CD14-positive monocyte (primary cell): ENCODE results near the gene UGGT2. TPM values are rescaled to one million over a fixed set of nuclear protein-coding genes. Genes with fewer than 3 reads are reported as not detected.

Source experiments
- DNase-seq, 3 donors: peaks; one replicate each; pipeline ENCODE4 v3.0.0-alpha.2; 2011 to 2022
- H2AFZ ChIP-seq: 2 replicates; pipeline ENCODE4 v1.6.0; 2012; ENCODE audit warnings: mild to moderate bottlenecking, low read depth, low read length, inconsistent platforms; ENCODE audit not compliant: insufficient read depth, poor library complexity, severe bottlenecking
- H3K27ac ChIP-seq, 2 donors: 1 replicate in 1 of 2; 2 replicates in 1 of 2; pipeline ENCODE4 v1.5.1; 2012 to 2013; ENCODE audit warnings: low read length in 2 of 2, control low read depth in 1 of 2, inconsistent platforms in 1 of 2, low read depth in 1 of 2, mild to moderate bottlenecking in 1 of 2
- H3K27me3 ChIP-seq, 2 donors: one replicate each; pipeline versions ENCODE4 v1.6.0 to v1.6.1; 2011 to 2013; ENCODE audit warnings: low read length in 2 of 2; ENCODE audit not compliant: control insufficient read depth in 2 of 2, insufficient read depth in 2 of 2
- H3K36me3 ChIP-seq, 2 donors: replicated peaks in 1 of 2; 1 replicate in 1 of 2; 2 replicates in 1 of 2; pipeline versions ENCODE4 v1.5.1 to v1.6.1; 2012 to 2013; ENCODE audit warnings: low read length in 2 of 2, control low read depth in 1 of 2, inconsistent platforms in 1 of 2, mild to moderate bottlenecking in 1 of 2; ENCODE audit not compliant: insufficient read depth in 2 of 2, control insufficient read depth in 1 of 2
- H3K4me1 ChIP-seq, 2 donors: 1 replicate in 1 of 2; 2 replicates in 1 of 2; pipeline versions ENCODE4 v1.5.1 to v1.6.1; 2012 to 2013; ENCODE audit warnings: low read length in 2 of 2, control low read depth in 1 of 2, inconsistent platforms in 1 of 2, mild to moderate bottlenecking in 1 of 2, moderate library complexity in 1 of 2; ENCODE audit not compliant: insufficient read depth in 2 of 2, control insufficient read depth in 1 of 2
- H3K4me2 ChIP-seq: replicated peaks from 2 replicates; pipeline ENCODE3; 2012; ENCODE audit warnings: low read length, moderate library complexity, mild to moderate bottlenecking; ENCODE audit not compliant: poor library complexity, severe bottlenecking; ENCODE audit errors: extremely low read depth
- H3K4me3 ChIP-seq, 3 experiments: fragments of 200-600 bp in 1 of 3; sonication (generic) in 1 of 3; replicated peaks in 1 of 3; 1 replicate in 2 of 3; 2 replicates in 1 of 3; pipeline ENCODE4 v1.5.1; 2011 to 2013; ENCODE audit warnings: low read length in 3 of 3, mild to moderate bottlenecking in 3 of 3, control low read depth in 2 of 3, low read depth in 2 of 3, inconsistent platforms in 1 of 3, moderate library complexity in 1 of 3
- H3K79me2 ChIP-seq: 2 replicates; pipeline ENCODE4 v1.6.0; 2012; ENCODE audit warnings: mild to moderate bottlenecking, control low read depth, inconsistent platforms, low read length, moderate library complexity; ENCODE audit not compliant: insufficient read depth
- H3K9ac ChIP-seq: 2 replicates; pipeline ENCODE4 v1.6.0; 2017; ENCODE audit warnings: low read length, mild to moderate bottlenecking; ENCODE audit not compliant: insufficient read depth, poor library complexity, severe bottlenecking
- H3K9me3 ChIP-seq, 2 donors: replicated peaks in 1 of 2; 1 replicate in 1 of 2; 2 replicates in 1 of 2; pipeline versions ENCODE4 v1.5.1 to v1.6.1; 2012 to 2013; ENCODE audit warnings: low read length in 2 of 2, control low read depth in 1 of 2; ENCODE audit not compliant: control insufficient read depth in 1 of 2, insufficient read depth in 1 of 2
- H4K20me1 ChIP-seq: 2 replicates; pipeline ENCODE4 v1.6.0; 2012; ENCODE audit warnings: mild to moderate bottlenecking, low read length, control low read depth, moderate library complexity; ENCODE audit not compliant: insufficient read depth
- H3K27ac Mint-ChIP-seq, 7 donors: one replicate each; pipeline ENCODE4 v1.8.0; 2020; ENCODE audit warnings: mild to moderate bottlenecking in 7 of 7, mixed read lengths in 7 of 7, moderate library complexity in 6 of 7, inconsistent platforms in 2 of 7
- H3K27me3 Mint-ChIP-seq, 3 donors: one replicate each; pipeline ENCODE4 v1.8.0; 2021 to 2022; ENCODE audit warnings: low read depth in 3 of 3, mild to moderate bottlenecking in 3 of 3, mixed read lengths in 3 of 3, moderate library complexity in 3 of 3, inconsistent platforms in 1 of 3
- H3K36me3 Mint-ChIP-seq, 2 donors: one replicate each; pipeline ENCODE4 v1.8.0; 2020; ENCODE audit warnings: mixed read lengths in 2 of 2, inconsistent platforms in 1 of 2, mild to moderate bottlenecking in 1 of 2
- H3K4me1 Mint-ChIP-seq: one replicate; pipeline ENCODE4 v1.8.0; 2020; ENCODE audit warnings: mild to moderate bottlenecking, mixed read lengths
- H3K4me3 Mint-ChIP-seq, 2 donors: one replicate each; pipeline ENCODE4 v1.8.0; 2020; ENCODE audit warnings: mild to moderate bottlenecking in 2 of 2, mixed read lengths in 2 of 2, moderate library complexity in 1 of 2
- H3K9me3 Mint-ChIP-seq, 7 donors: one replicate each; pipeline ENCODE4 v1.8.0; 2020 to 2022; ENCODE audit warnings: mixed read lengths in 7 of 7, mild to moderate bottlenecking in 6 of 7, moderate library complexity in 6 of 7, inconsistent platforms in 2 of 7
- whole genome bisulfite sequencing: methylation state at CpG from one replicate; pipeline ENCODE4 v1.1.5; 2013; ENCODE audit warnings: missing lambda C conversion rate; ENCODE audit not compliant: insufficient coverage; 5-methylcytosine and 5-hydroxymethylcytosine counted together
- intact Hi-C, 2 donors: fragments of 100-400 bp; cut with micrococcal nuclease; formaldehyde crosslinking; loops; one replicate each; pipeline versions ENCODE4 v1.15.0 to v1.15.1; 2023
- polyA plus RNA-seq, 3 donors: library from polyadenylated mRNA; depleted of rRNA in 1 of 3; unstranded in 2 of 3; stranded (reverse) in 1 of 3; fragments of 300-500 nt in 2 of 3; fragments of >200 nt in 1 of 3; fragmentation: Illumina TruSeq in 2 of 3; gene quantifications; 1 replicate in 2 of 3; 2 replicates in 1 of 3; pipeline ENCODE4 v1.2.3, GENCODE V29; 2012 to 2021
- TF ChIP-seq, protein P1 (sequence below): fragments of 200-600 bp; IDR thresholded peaks from one replicate; pipeline ENCODE4 v1.8.0; 2022; ENCODE audit warnings: antibody characterized with exemption, mild to moderate bottlenecking

UGGT2 gene
- polyA plus RNA-seq, 3 donors, result 4.0 to 6.3 (median 5.6) TPM

DNA sequence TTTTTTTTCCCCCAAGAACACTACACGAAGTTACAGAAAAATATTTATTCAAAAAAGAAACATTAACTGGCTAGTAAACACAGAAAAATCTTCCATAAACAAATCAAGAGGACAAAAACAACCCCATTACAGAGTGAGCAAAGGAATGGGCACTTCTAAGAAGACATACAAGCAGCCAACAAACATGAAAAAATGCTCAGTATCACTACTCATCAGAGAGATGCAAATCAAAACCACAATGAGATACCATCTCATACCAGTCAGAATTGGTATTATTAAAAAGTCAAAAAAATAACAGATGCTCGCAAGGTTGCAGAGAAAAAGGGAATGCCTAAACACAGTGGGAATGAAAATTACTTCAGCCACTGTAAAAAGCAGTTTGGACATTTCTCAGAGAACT is 131.7 kb downstream of the UGGT2 start:
- Histone ChIP-seq H3K36me3 (no peaks in the 10 kb centered on the region), H3K9ac (no peak overlapping the region), H3K9me3 (no peaks in the 10 kb centered on the region), H3K27ac (no peak overlapping the region), H3K4me3 (no peak overlapping the region), H3K4me1 (no peaks in the 10 kb centered on the region), H4K20me1 (no peaks in the 10 kb centered on the region), H3K27me3 (no peaks in the 10 kb centered on the region), H3K4me2 (no peak overlapping the region), H3K79me2 (no peaks in the 10 kb centered on the region), H2AFZ (no peak overlapping the region)
- Mint-ChIP-seq H3K27me3 (no peaks in the 10 kb centered on the region), H3K36me3 (peaks cover 16 to 34% of the 10 kb centered on the region in 2 donors), H3K9me3 (peaks cover 0 to 4% (median 2%) of the 10 kb centered on the region in 7 donors), H3K4me1 (no peaks in the 10 kb centered on the region), H3K4me3 (no peak overlapping the region), H3K27ac (no peak overlapping the region)
- intact Hi-C loops, result no loop called here
- TF ChIP-seq, protein P1, sequence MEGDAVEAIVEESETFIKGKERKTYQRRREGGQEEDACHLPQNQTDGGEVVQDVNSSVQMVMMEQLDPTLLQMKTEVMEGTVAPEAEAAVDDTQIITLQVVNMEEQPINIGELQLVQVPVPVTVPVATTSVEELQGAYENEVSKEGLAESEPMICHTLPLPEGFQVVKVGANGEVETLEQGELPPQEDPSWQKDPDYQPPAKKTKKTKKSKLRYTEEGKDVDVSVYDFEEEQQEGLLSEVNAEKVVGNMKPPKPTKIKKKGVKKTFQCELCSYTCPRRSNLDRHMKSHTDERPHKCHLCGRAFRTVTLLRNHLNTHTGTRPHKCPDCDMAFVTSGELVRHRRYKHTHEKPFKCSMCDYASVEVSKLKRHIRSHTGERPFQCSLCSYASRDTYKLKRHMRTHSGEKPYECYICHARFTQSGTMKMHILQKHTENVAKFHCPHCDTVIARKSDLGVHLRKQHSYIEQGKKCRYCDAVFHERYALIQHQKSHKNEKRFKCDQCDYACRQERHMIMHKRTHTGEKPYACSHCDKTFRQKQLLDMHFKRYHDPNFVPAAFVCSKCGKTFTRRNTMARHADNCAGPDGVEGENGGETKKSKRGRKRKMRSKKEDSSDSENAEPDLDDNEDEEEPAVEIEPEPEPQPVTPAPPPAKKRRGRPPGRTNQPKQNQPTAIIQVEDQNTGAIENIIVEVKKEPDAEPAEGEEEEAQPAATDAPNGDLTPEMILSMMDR, result no peak
- DNase-seq, result no peak
- no CpG with 5 or more reads among the region's 2 CpGs for WGBS

DNA sequence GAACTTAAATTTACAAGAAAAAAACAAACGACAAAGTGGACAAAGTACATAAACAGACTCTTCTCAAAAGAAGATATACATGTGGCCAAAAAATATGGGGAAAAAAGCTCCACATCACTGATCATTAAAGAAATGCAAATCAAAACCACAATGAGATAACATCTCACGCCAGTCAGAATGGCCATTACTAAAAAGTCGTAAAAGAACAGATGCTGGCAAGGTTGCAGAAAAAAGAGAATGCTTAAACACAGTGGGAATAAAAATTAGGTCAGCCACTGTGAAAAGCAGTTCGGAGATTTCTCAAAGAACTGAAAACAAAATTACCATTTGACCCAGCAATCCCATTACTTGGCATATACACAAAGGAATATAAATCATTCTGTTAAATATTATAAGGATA is 132.7 kb downstream of the UGGT2 start:
- H3K79me2 ChIP-seq, result no peaks in the 10 kb centered on the region
- no peak overlapping the region for H3K4me2 ChIP-seq
- intact Hi-C loops, result no loop called here
- no peak overlapping the region for H3K27ac Mint-ChIP-seq
- H2AFZ ChIP-seq, result no peak overlapping the region
- H3K36me3 ChIP-seq, result no peaks in the 10 kb centered on the region
- no peaks in the 10 kb centered on the region for H3K4me1 ChIP-seq
- no peak overlapping the region for H3K4me3 Mint-ChIP-seq
- H4K20me1 ChIP-seq, result no peaks in the 10 kb centered on the region
- H3K27ac ChIP-seq, result no peak overlapping the region
- DNase-seq, result no peak
- H3K36me3 Mint-ChIP-seq, result peaks cover 19 to 41% of the 10 kb centered on the region in 2 donors
- H3K9me3 ChIP-seq, result no peaks in the 10 kb centered on the region
- no peak overlapping the region for H3K4me3 ChIP-seq
- no peaks in the 10 kb centered on the region for H3K27me3 ChIP-seq
- H3K4me1 Mint-ChIP-seq, result no peaks in the 10 kb centered on the region
- TF ChIP-seq, protein P1, result no peak
- no peaks in the 10 kb centered on the region for H3K27me3 Mint-ChIP-seq
- H3K9ac ChIP-seq, result no peak overlapping the region
- H3K9me3 Mint-ChIP-seq, result peaks cover 0 to 5% (median 2%) of the 10 kb centered on the region in 7 donors
- no CpG with 5 or more reads among the region's 4 CpGs for WGBS
